Body of pancreas (tissue), 4 donors: Measurements from ENCODE around the gene CDHR1. TPM values are rescaled to one million over a fixed set of nuclear protein-coding genes. Genes with fewer than 3 reads are reported as not detected.

ENCODE experiments used
- ATAC-seq: fragments of 150-250 bp; one replicate; pipeline ENCODE4 v1.9.1; 2016
- DNase-seq, 4 donors: peaks; one replicate each; pipeline ENCODE4 v3.0.0-alpha.2; 2019
- H3K27ac ChIP-seq, 4 donors: fragments of 200-600 bp; sonication (generic); 1 replicate in 3 of 4; 2 replicates in 1 of 4; pipeline versions ENCODE4 v1.5.1 to v1.6.1; 2016 to 2019; ENCODE audit warnings: mild to moderate bottlenecking in 1 of 4, mixed read lengths in 1 of 4, moderate library complexity in 1 of 4
- H3K27me3 ChIP-seq, 2 donors: fragments of 200-600 bp; sonication (generic); one replicate each; pipeline ENCODE4 v1.6.0; 2016; ENCODE audit warnings: mild to moderate bottlenecking in 1 of 2
- H3K36me3 ChIP-seq, 2 donors: fragments of 200-600 bp; sonication (generic); replicated peaks in 1 of 2; 2 replicates each; pipeline ENCODE4 v1.5.1; 2016; ENCODE audit warnings: low read depth in 2 of 2; ENCODE audit not compliant: insufficient read depth in 1 of 2
- H3K4me1 ChIP-seq: fragments of 200-600 bp; sonication (generic); one replicate; pipeline ENCODE4 v1.6.0; 2016
- H3K4me3 ChIP-seq, 2 donors: fragments of 200-600 bp; sonication (generic); 1 replicate in 1 of 2; 2 replicates in 1 of 2; pipeline ENCODE4 v1.5.1; 2016 to 2019
- H3K9me3 ChIP-seq, 3 donors: fragments of 200-600 bp; sonication (generic); 1 replicate in 2 of 3; 2 replicates in 1 of 3; pipeline ENCODE4 v1.5.1; 2016
- POLR2A ChIP-seq, 3 donors: fragments of 450-650 bp; IDR thresholded peaks; one replicate each; pipeline ENCODE4 v1.6.1; 2016; ENCODE audit warnings: antibody characterized with exemption in 3 of 3, mild to moderate bottlenecking in 2 of 3
- WGBS, 2 donors: methylation state at CpG; one replicate each; pipeline ENCODE4 v1.1.5; 2017; 5-methylcytosine and 5-hydroxymethylcytosine counted together
- intact Hi-C: fragments of 100-400 bp; cut with DNase I; formaldehyde crosslinking; loops from one replicate; pipeline ENCODE4 v1.15.1; 2023
- total RNA-seq, 2 donors: library from RNA; depleted of rRNA; stranded (reverse); fragments of >200 nt; gene quantifications; one replicate each; pipeline ENCODE4 v1.1.0, GENCODE V29; 2016
- TF ChIP-seq, protein P1 (sequence below), 7 experiments: fragments of 450-650 bp in 4 of 7; fragments of 200-600 bp in 3 of 7; sonication (generic) in 3 of 7; IDR thresholded peaks; one replicate each; pipeline ENCODE4 v1.5.1; 2016 to 2019; ENCODE audit warnings: antibody characterized with exemption in 7 of 7

The CDHR1 gene
- total RNA-seq, 2 donors from 2014 or later = 0.26 TPM; not detected in 1

DNA sequence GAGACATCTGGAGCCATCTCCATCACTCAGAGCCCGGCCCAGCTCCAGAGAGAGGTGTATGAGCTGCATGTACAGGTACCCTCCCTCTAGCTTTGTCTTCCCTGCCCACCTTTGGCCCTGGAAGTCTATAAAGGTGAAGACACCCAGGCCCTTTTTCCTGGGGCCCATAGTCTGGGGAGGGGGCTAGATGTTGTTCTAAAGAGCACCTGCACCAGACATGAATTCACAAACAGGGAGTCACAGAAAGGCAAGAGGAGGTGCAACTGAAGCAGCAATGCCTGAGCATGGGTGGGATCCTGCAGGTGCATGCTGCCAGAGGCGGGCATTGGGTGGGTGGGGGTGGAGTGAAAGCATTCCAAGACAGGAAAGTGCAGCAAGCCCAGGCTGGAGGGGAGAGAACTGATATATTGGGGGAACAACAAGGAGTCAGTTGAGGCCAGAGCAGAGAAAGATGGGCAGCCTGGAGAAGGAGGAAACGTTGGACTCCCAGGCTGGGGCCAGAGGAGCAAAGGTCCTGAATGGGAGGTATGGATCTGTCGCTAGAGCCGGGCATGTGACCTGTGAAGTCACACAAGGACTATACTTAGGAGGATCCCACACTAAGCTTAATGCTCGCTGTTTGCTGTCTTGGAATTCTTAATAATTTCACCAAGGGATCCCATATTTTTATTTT, 11.7 kb downstream of the CDHR1 start:
- Histone ChIP-seq H3K9me3 (no peaks in the 10 kb centered on the region), H3K36me3 (no peaks in the 10 kb centered on the region), H3K27ac (no peak overlapping the region), H3K27me3 (no peaks in the 10 kb centered on the region), H3K4me3 (no peak overlapping the region), H3K4me1 (no peaks in the 10 kb centered on the region)
- ATAC-seq (no peak), DNase-seq (no peak)
- intact Hi-C loops = no loop called here
- TF ChIP-seq, protein P1, sequence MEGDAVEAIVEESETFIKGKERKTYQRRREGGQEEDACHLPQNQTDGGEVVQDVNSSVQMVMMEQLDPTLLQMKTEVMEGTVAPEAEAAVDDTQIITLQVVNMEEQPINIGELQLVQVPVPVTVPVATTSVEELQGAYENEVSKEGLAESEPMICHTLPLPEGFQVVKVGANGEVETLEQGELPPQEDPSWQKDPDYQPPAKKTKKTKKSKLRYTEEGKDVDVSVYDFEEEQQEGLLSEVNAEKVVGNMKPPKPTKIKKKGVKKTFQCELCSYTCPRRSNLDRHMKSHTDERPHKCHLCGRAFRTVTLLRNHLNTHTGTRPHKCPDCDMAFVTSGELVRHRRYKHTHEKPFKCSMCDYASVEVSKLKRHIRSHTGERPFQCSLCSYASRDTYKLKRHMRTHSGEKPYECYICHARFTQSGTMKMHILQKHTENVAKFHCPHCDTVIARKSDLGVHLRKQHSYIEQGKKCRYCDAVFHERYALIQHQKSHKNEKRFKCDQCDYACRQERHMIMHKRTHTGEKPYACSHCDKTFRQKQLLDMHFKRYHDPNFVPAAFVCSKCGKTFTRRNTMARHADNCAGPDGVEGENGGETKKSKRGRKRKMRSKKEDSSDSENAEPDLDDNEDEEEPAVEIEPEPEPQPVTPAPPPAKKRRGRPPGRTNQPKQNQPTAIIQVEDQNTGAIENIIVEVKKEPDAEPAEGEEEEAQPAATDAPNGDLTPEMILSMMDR (IDR thresholded peaks at IDR 0.05) = no peak
- 41 to 59% methylated on average over 5 to 6 of the region's 6 CpGs for WGBS, 2 donors

DNA sequence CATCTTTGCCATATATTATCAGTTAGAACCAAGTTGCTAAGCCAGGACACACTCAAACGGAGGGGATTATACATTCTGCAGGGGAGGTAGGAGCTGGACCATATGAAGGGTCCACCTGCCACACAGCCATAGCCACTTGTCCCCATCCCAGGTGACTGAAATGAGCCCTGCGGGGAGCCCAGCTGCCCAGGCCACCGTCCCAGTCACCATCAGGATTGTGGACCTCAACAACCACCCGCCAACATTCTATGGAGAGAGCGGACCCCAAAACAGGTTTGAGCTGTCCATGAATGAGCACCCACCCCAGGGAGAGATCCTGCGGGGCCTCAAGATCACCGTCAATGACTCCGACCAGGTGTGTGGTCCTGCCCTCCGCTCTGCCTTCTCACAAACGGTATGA, 13.7 kb downstream of the CDHR1 start:
- no peak overlapping the region for H3K4me3 ChIP-seq
- no peaks in the 10 kb centered on the region for H3K4me1 ChIP-seq
- TF ChIP-seq, protein P1 (IDR thresholded peaks at IDR 0.05) = no peak
- no peak for TF ChIP-seq POLR2A (IDR thresholded peaks at IDR 0.05)
- DNase-seq (no peak), ATAC-seq (no peak)
- no peak overlapping the region for H3K27ac ChIP-seq
- WGBS, 2 donors = 56 to 74% methylated on average over 10 of the region's 10 CpGs
- no peaks in the 10 kb centered on the region for H3K9me3 ChIP-seq
- intact Hi-C loops = no loop called here
- H3K27me3 ChIP-seq = no peaks in the 10 kb centered on the region
- no peaks in the 10 kb centered on the region for H3K36me3 ChIP-seq

DNA sequence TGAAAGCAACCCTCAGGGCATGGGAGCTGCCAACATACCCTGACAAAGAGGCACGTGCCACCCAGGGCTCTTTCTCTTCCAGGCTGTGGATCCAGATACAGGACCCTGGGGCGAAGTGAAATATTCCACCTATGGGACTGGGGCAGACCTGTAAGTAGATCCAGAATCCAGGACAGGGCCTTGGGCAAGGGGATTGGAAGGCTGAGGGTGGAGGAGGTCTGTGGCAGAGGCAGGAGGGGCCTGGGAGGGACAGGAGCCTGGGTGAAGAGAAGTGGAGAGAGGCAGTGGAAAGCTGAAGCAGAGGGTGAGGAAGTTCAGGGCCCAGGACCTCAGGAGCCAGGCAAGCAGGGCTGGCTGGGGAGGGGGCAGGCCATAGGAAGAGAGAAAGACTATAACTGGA, 17.2 kb downstream of the CDHR1 start:
- DNase-seq = no peak
- TF ChIP-seq POLR2A (IDR thresholded peaks at IDR 0.05) = no peak
- TF ChIP-seq, protein P1 (IDR thresholded peaks at IDR 0.05) = no peak
- no peaks in the 10 kb centered on the region for H3K27me3 ChIP-seq
- no peak overlapping the region for H3K4me3 ChIP-seq
- no peaks in the 10 kb centered on the region for H3K4me1 ChIP-seq
- ATAC-seq = no peak
- 56 to 61% methylated on average over 2 of the region's 2 CpGs for WGBS, 2 donors
- no peak overlapping the region for H3K27ac ChIP-seq
- H3K9me3 ChIP-seq = no peaks in the 10 kb centered on the region
- intact Hi-C loops = no loop called here
- no peaks in the 10 kb centered on the region for H3K36me3 ChIP-seq

DNA sequence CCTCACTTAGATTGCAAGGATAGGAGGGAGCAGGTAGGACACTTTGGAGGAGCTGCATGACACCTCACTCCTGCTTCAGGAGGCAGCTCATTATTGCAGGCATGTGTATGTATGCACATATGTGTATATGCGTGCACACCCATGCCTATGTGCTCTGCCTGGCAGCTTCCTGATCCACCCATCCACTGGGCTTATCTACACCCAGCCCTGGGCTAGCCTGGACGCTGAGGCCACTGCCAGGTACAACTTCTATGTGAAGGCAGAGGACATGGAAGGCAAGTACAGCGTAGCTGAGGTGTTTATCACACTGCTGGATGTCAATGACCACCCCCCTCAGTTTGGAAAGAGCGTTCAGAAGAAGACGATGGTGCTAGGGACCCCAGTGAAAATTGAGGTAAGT, 17.7 kb downstream of the CDHR1 start:
- ATAC-seq (no peak), DNase-seq (no peak)

More for the DNA sequence above, 17.7 kb downstream of the CDHR1 start:
- WGBS, 2 donors = 53 to 65% methylated on average over 5 of the region's 5 CpGs
- TF ChIP-seq, protein P1 (IDR thresholded peaks at IDR 0.05) = no peak
- no peak for TF ChIP-seq POLR2A (IDR thresholded peaks at IDR 0.05)
- no peak overlapping the region for H3K27ac ChIP-seq
- intact Hi-C loops = no loop called here
- H3K4me1 ChIP-seq = no peaks in the 10 kb centered on the region
- H3K27me3 ChIP-seq = no peaks in the 10 kb centered on the region
- H3K36me3 ChIP-seq = no peaks in the 10 kb centered on the region
- H3K4me3 ChIP-seq = no peak overlapping the region
- no peaks in the 10 kb centered on the region for H3K9me3 ChIP-seq
